Activated T-cell treated with anti-CD3 and anti-CD28 coated beads for 1 hour (primary cell): Measurements from ENCODE around the gene TSPAN15.
A peak's percentile ranks its signal among the peaks of the same experiment; 100 is the strongest.

Source experiments
- DNase-seq: peaks from one replicate; pipeline ENCODE4 v3.0.0-alpha.2; 2020; ENCODE audit warnings: low read depth

The TSPAN15 gene

GRCh38 chr10:69451209-69451783 lies at the start of gene TSPAN15:
TSS of gene TSPAN15 (plus strand) at chr10:69451465. CDS start at chr10:69451595, 130 bp downstream.
- DNase-seq = peak; percentile 60

- no peak for DNase-seq
Observed at GRCh38 chr10:69402386-69402785, 48.9 kb upstream of the TSPAN15 start.

GRCh38 chr10:69403066-69403465 lies 48.2 kb upstream of the TSPAN15 start:
- DNase-seq = no peak

GRCh38 chr10:69403519-69403918 lies 47.7 kb upstream of the TSPAN15 start:
- DNase-seq = no peak

GRCh38 chr10:69404786-69405185 lies 46.5 kb upstream of the TSPAN15 start:
- DNase-seq = no peak

- DNase-seq = no peak
Observed at GRCh38 chr10:69405221-69405620, 46.0 kb upstream of the TSPAN15 start.

GRCh38 chr10:69406302-69406811 lies 44.9 kb upstream of the TSPAN15 start:
- DNase-seq = no peak

- DNase-seq = no peak
Observed at GRCh38 chr10:69406816-69407580, 44.3 kb upstream of the TSPAN15 start.

- DNase-seq = no peak
Observed at GRCh38 chr10:69407621-69408301, 43.5 kb upstream of the TSPAN15 start.

GRCh38 chr10:69408318-69409175 lies 42.7 kb upstream of the TSPAN15 start:
- DNase-seq = peak; percentile 86

- no peak for DNase-seq
Observed at GRCh38 chr10:69409176-69409495, 42.1 kb upstream of the TSPAN15 start.

GRCh38 chr10:69409968-69410367 lies 41.3 kb upstream of the TSPAN15 start:
- DNase-seq = no peak

- no peak for DNase-seq
Observed at GRCh38 chr10:69410487-69410886, 40.8 kb upstream of the TSPAN15 start.

- no peak for DNase-seq
Observed at GRCh38 chr10:69411476-69411875, 39.8 kb upstream of the TSPAN15 start.

GRCh38 chr10:69412232-69412790 lies 39.0 kb upstream of the TSPAN15 start:
- DNase-seq = no peak

GRCh38 chr10:69413221-69413865 lies 37.9 kb upstream of the TSPAN15 start:
- no peak for DNase-seq

- no peak for DNase-seq
Observed at GRCh38 chr10:69414036-69415018, 36.9 kb upstream of the TSPAN15 start.

GRCh38 chr10:69415049-69415448 lies 36.2 kb upstream of the TSPAN15 start:
- DNase-seq = no peak

- no peak for DNase-seq
Observed at GRCh38 chr10:69415951-69416350, 35.3 kb upstream of the TSPAN15 start.

- no peak for DNase-seq
Observed at GRCh38 chr10:69416695-69417094, 34.6 kb upstream of the TSPAN15 start, which contains the start of gene TACR2. TSS of gene TACR2 (minus strand) at chr10:69416918. CDS start at chr10:69416323, 595 bp downstream.
